T-cell (primary cell): ENCODE data around the gene LIMK1. TPM values are rescaled to one million over a fixed set of nuclear protein-coding genes. Genes with fewer than 3 reads are reported as not detected.

ENCODE experiments used
- ATAC-seq, 4 experiments: fragments of 200-7000 bp in 3 of 4; fragments of 150-1000 bp in 1 of 4; cut with Tn5 transposase; replicated peaks in 1 of 4; 1 replicate in 3 of 4; 2 replicates in 1 of 4; pipeline ENCODE4 v1.10.0; 2021; ENCODE audit warnings: moderate library complexity in 3 of 4, mild to moderate bottlenecking in 2 of 4, moderate number of reproducible peaks in 1 of 4
- CTCF ChIA-PET, 2 donors: fragments of 300-600 bp; sonication (Branson Sonifier 250); formaldehyde crosslinking; loops; one replicate each; lab custom pipeline; 2022; ENCODE audit warnings: antibody characterized with exemption in 2 of 2; lab: Charles Lee
- POLR2A ChIA-PET, 2 donors: fragments of 300-600 bp; sonication (Branson Sonifier 250); formaldehyde crosslinking; loops; one replicate each; lab custom pipeline; 2022; ENCODE audit warnings: antibody characterized with exemption in 2 of 2; lab: Charles Lee
- DNase-seq, 35 experiments: peaks; one replicate each; pipeline versions ENCODE4 v3.0.0 to v3.0.0-alpha.2; 2013 to 2023
- H3K27ac ChIP-seq: one replicate; pipeline ENCODE4 v1.5.1; 2013; ENCODE audit warnings: low read length
- H3K27me3 ChIP-seq, 2 experiments: replicated peaks in 1 of 2; 1 replicate in 1 of 2; 2 replicates in 1 of 2; pipeline versions ENCODE4 v1.6.1 to v1.7.0; 2013; ENCODE audit warnings: low read length in 1 of 2, mixed read lengths in 1 of 2; ENCODE audit not compliant: control insufficient read depth in 2 of 2, insufficient read depth in 2 of 2; ENCODE audit errors: extremely low read depth in 1 of 2
- H3K36me3 ChIP-seq, 2 donors: 1 replicate in 1 of 2; 2 replicates in 1 of 2; pipeline versions ENCODE4 v1.6.1 to v1.7.0; 2013; ENCODE audit warnings: low read length in 1 of 2; ENCODE audit not compliant: control insufficient read depth in 2 of 2, insufficient read depth in 1 of 2; ENCODE audit errors: extremely low read depth in 1 of 2
- H3K4me1 ChIP-seq, 2 experiments: 1 replicate in 1 of 2; 2 replicates in 1 of 2; pipeline versions ENCODE4 v1.6.1 to v1.7.0; 2013; ENCODE audit warnings: low read length in 2 of 2, mixed read lengths in 1 of 2; ENCODE audit not compliant: insufficient read depth in 2 of 2, control insufficient read depth in 1 of 2; ENCODE audit errors: extremely low read depth in 1 of 2
- H3K4me3 ChIP-seq, 2 donors: 1 replicate in 1 of 2; 2 replicates in 1 of 2; pipeline versions ENCODE4 v1.5.1 to v1.7.0; 2013; ENCODE audit warnings: mild to moderate bottlenecking in 2 of 2, low read length in 1 of 2, moderate library complexity in 1 of 2; ENCODE audit not compliant: control insufficient read depth in 1 of 2; ENCODE audit errors: extremely low read depth in 1 of 2
- H3K9me3 ChIP-seq: 2 replicates; pipeline ENCODE4 v1.7.0; 2013
- H3K27ac Mint-ChIP-seq, 2 donors: one replicate each; pipeline ENCODE4 v1.8.0; 2020 to 2021; ENCODE audit warnings: mild to moderate bottlenecking in 2 of 2, mixed read lengths in 2 of 2
- H3K27me3 Mint-ChIP-seq, 2 donors: one replicate each; pipeline ENCODE4 v1.8.0; 2021 to 2022; ENCODE audit warnings: mixed read lengths in 2 of 2
- H3K36me3 Mint-ChIP-seq: one replicate; pipeline ENCODE4 v1.8.0; 2021; ENCODE audit warnings: mixed read lengths
- H3K4me1 Mint-ChIP-seq, 3 donors: one replicate each; pipeline ENCODE4 v1.8.0; 2020 to 2022; ENCODE audit warnings: mixed read lengths in 3 of 3, mild to moderate bottlenecking in 1 of 3
- H3K4me3 Mint-ChIP-seq, 3 donors: one replicate each; pipeline ENCODE4 v1.8.0; 2020 to 2022; ENCODE audit warnings: mild to moderate bottlenecking in 3 of 3, mixed read lengths in 3 of 3, moderate library complexity in 3 of 3
- H3K9me3 Mint-ChIP-seq, 3 donors: one replicate each; pipeline ENCODE4 v1.8.0; 2020 to 2022; ENCODE audit warnings: mixed read lengths in 3 of 3
- WGBS: methylation state at CpG from one replicate; pipeline ENCODE4 v1.1.5; 2013; ENCODE audit warnings: missing lambda C conversion rate; ENCODE audit not compliant: insufficient coverage; 5-methylcytosine and 5-hydroxymethylcytosine counted together
- total RNA-seq, 35 experiments: library from RNA in 6 of 35; stranded (reverse) in 6 of 35; fragments of 120-200 nt in 1 of 35; gene quantifications; one replicate each; pipeline versions ENCODE4 v1.2.1 to v1.2.4 and lab custom pipeline; 2013 to 2026

The LIMK1 gene
- total RNA-seq, 5 donors from 2014 or later (not counting 1 experiment from before 2014, with no cell fraction given) = 13.5 to 24.9 (median 18.4) TPM

DNA sequence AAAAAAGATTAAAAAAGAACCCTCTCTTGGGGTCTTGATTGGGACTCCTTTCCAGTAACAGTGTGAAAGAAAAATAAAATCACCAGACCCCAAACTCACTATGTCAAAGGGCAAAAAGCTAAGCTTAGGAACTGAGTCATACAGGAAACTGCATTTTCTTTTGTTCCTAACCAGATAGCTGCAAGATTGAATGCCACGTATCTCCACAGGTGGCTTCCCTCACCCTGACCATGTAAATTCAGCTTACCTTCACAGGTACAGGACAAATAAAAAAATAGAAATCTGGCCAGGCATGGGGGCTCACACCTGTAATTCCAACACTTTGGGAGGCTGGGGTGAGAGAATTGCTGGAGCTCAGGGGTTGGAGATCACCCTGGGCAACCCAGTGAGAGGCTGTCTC is 58.1 kb downstream of the LIMK1 start:
- H3K9me3 Mint-ChIP-seq = peaks cover 0 to 8% (median 0%) of the 10 kb centered on the region in 3 donors
- ATAC-seq (peak in 3 of 4 experiments; percentile 55 to 65 (median 62)), DNase-seq (no peak)
- Histone ChIP-seq H3K36me3 (no peaks in the 10 kb centered on the region), H3K27me3 (peaks cover 0 to 15% of the 10 kb centered on the region in 2 experiments), H3K4me1 (no peaks in the 10 kb centered on the region), H3K27ac (no peak overlapping the region), H3K4me3 (no peak overlapping the region), H3K9me3 (no peaks in the 10 kb centered on the region)
- no peaks in the 10 kb centered on the region for H3K27me3 Mint-ChIP-seq
- peaks cover 0 to 7% (median 6%) of the 10 kb centered on the region in 3 donors for H3K4me1 Mint-ChIP-seq
- CTCF ChIA-PET = interaction anchor here (0.6 to 0.9 kb wide), 2 partner anchors 42 to 71 kb away, joined by 3 to 4 read pairs; no protein-coding TSS in a partner anchor
- no CpG with 5 or more reads among the region's 1 CpG for WGBS
- peaks cover 6% of the 10 kb centered on the region for H3K36me3 Mint-ChIP-seq
- no peak overlapping the region for H3K4me3 Mint-ChIP-seq
- no peak overlapping the region for H3K27ac Mint-ChIP-seq
- POLR2A ChIA-PET = interaction anchor here (0.6 to 0.7 kb wide), 2 partner anchors 40 to 505 kb away, joined by 6 to 9 read pairs; no protein-coding TSS in a partner anchor

DNA sequence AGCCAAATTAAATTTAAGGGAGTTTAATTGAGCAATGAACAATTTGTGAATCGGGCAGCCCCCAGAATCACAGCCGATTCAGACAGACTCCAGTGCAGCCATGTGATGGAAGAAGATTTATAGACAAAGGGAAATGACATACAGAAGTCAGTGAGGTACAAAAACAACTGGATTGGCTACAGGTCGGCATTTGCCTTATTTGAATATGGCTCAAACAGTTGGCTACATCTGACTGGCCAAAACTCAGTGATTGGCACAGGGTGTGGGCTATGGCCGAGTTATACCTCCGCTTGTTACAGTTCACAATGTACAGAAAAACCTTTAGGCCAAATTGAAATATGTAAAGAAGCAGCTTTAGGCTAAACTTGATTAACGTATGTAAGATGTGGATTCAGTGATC is 59.8 kb downstream of the LIMK1 start:
- WGBS = 61% methylated on average over 5 of the region's 6 CpGs
- Mint-ChIP-seq H3K36me3 (peaks cover 6% of the 10 kb centered on the region), H3K27me3 (no peaks in the 10 kb centered on the region), H3K27ac (no peak overlapping the region), H3K9me3 (peaks cover 0 to 8% (median 0%) of the 10 kb centered on the region in 3 donors), H3K4me1 (peaks cover 0 to 5% (median 4%) of the 10 kb centered on the region in 3 donors), H3K4me3 (no peak overlapping the region)
- no peak overlapping the region for H3K27ac ChIP-seq
- H3K36me3 ChIP-seq = no peaks in the 10 kb centered on the region
- H3K9me3 ChIP-seq = no peaks in the 10 kb centered on the region
- ATAC-seq (no peak), DNase-seq (no peak)
- no peak overlapping the region for H3K4me3 ChIP-seq
- H3K4me1 ChIP-seq = no peaks in the 10 kb centered on the region
- peaks cover 0 to 19% of the 10 kb centered on the region in 2 experiments for H3K27me3 ChIP-seq
- ChIA-PET POLR2A (no interaction called here), CTCF (no interaction called here)

DNA sequence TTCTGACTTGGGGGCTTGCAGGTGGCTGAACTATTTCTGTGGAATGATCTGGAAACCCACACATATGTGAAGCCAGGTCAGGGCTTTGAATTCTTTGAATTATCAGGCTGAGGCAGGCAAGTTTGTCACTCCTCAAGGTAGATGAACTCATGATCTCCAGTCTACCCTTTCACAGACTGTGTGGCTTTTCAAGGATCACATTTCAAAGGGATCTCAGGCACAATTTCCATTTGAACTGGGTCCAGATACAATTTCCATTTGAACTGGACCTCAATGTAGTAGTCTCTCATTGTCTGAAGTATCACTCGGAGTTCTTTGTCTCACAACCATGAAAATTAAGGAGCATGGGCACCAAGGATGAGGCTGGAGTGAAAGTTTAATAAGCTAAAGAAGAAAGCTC is 64.9 kb downstream of the LIMK1 start:
- CTCF ChIA-PET = interaction anchor here (0.7 kb wide), 2 partner anchors 19 to 84 kb away, joined by 4 read pairs; no protein-coding TSS in a partner anchor
- ATAC-seq (no peak), DNase-seq (no peak)
- no peaks in the 10 kb centered on the region for H3K36me3 ChIP-seq
- H3K36me3 Mint-ChIP-seq = peaks cover 6% of the 10 kb centered on the region
- POLR2A ChIA-PET = no interaction called here
- peaks cover 0 to 3% of the 10 kb centered on the region in 2 donors for H3K27me3 Mint-ChIP-seq
- no peak overlapping the region for H3K27ac Mint-ChIP-seq
- WGBS = 83% methylated on average over 1 of the region's 1 CpG
- H3K4me3 ChIP-seq = no peak overlapping the region
- H3K9me3 ChIP-seq = no peaks in the 10 kb centered on the region
- H3K4me1 Mint-ChIP-seq = no peaks in the 10 kb centered on the region
- H3K27me3 ChIP-seq = peaks cover 0 to 12% of the 10 kb centered on the region in 2 experiments
- H3K9me3 Mint-ChIP-seq = peaks cover 0 to 8% (median 0%) of the 10 kb centered on the region in 3 donors
- H3K4me3 Mint-ChIP-seq = no peak overlapping the region
- H3K4me1 ChIP-seq = no peaks in the 10 kb centered on the region
- no peak overlapping the region for H3K27ac ChIP-seq

DNA sequence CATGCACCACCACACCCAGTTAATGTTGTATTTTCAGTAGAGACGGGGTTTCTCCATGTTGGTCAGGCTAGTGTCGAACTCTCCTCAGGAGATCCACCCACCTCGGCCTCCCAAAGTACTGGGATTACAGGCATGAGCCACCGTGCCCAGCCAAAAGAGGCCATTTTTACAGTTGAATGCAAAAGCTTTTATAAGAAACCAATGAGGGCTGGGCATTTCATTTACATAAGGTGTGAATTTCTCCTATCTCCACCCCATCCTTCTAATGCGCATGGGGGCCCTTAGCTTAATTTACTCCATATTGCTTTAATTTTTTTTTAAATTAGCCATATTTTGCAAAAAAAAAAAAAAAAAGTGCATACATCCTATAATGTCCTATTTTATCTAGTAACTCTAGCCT is 65.5 kb downstream of the LIMK1 start:
- POLR2A ChIA-PET = no interaction called here
- Mint-ChIP-seq H3K27me3 (peaks cover 0 to 3% of the 10 kb centered on the region in 2 donors), H3K9me3 (peaks cover 0 to 8% (median 0%) of the 10 kb centered on the region in 3 donors), H3K27ac (no peak overlapping the region), H3K36me3 (peaks cover 6% of the 10 kb centered on the region), H3K4me1 (no peaks in the 10 kb centered on the region), H3K4me3 (no peak overlapping the region)
- Histone ChIP-seq H3K27ac (no peak overlapping the region), H3K4me3 (no peak overlapping the region), H3K4me1 (no peaks in the 10 kb centered on the region), H3K36me3 (no peaks in the 10 kb centered on the region), H3K27me3 (peaks cover 0 to 12% of the 10 kb centered on the region in 2 experiments), H3K9me3 (no peaks in the 10 kb centered on the region)
- DNase-seq = no peak
- CTCF ChIA-PET = interaction anchor here (0.7 kb wide), 2 partner anchors 18 to 85 kb away, joined by 4 read pairs; no protein-coding TSS in a partner anchor
- ATAC-seq = no peak
- no CpG with 5 or more reads among the region's 5 CpGs for WGBS

DNA sequence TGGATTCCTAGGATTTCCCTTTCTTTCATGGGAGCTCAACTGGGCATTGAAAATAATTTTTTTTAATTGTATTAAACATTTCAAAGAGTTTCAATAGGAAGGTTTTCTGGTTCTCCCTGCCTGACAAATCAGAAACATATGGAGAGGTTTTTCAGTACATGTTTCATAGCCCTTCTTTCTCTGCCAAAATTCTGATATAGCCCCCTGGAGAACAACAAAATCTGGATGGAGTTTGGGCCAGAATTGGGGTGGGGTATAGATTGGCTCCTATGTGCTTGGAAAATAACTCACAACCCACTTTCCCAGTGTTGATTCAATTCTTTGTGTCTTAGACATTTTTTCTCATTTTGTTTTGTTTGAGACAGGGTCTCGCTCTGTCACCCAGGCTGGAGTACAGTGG is 66.0 kb downstream of the LIMK1 start:
- ChIA-PET CTCF (no interaction called here), POLR2A (no interaction called here)
- Mint-ChIP-seq H3K4me3 (no peak overlapping the region), H3K27ac (no peak overlapping the region), H3K27me3 (peaks cover 0 to 3% of the 10 kb centered on the region in 2 donors), H3K36me3 (peaks cover 6% of the 10 kb centered on the region), H3K9me3 (peaks cover 0 to 8% (median 0%) of the 10 kb centered on the region in 3 donors), H3K4me1 (no peaks in the 10 kb centered on the region)
- ATAC-seq (no peak), DNase-seq (no peak)
- Histone ChIP-seq H3K9me3 (no peaks in the 10 kb centered on the region), H3K27me3 (peaks cover 0 to 8% of the 10 kb centered on the region in 2 experiments), H3K4me3 (no peak overlapping the region), H3K36me3 (no peaks in the 10 kb centered on the region), H3K4me1 (no peaks in the 10 kb centered on the region), H3K27ac (no peak overlapping the region)
- WGBS = 83% methylated on average over 1 of the region's 1 CpG

DNA sequence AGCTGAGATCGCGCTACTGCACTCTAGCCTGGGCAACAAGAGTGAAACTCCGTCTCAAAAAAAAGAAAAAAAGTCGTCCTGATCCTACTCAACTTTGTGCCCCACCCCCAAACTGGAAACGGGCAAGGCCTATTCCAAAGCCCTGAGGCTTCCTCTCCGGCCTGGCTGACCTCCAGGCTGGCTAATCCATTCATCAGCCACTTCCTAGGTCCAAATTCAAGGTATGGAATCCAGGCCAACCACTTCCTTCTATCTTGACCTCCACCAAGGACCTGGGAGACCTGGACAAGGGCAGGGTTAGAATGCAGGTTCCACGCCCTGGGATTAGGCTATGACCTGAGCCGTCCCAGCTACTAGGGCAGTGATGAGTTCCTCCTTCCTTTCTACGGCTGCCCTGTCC is 70.1 kb downstream of the LIMK1 start:
- peaks cover 0 to 3% of the 10 kb centered on the region in 2 donors for H3K27me3 Mint-ChIP-seq
- no peaks in the 10 kb centered on the region for H3K9me3 Mint-ChIP-seq
- WGBS = 86% methylated on average over 5 of the region's 9 CpGs
- H3K4me1 Mint-ChIP-seq = no peaks in the 10 kb centered on the region
- H3K36me3 ChIP-seq = no peaks in the 10 kb centered on the region
- no peak for DNase-seq
- ChIA-PET CTCF (no interaction called here), POLR2A (no interaction called here)
- no peak overlapping the region for H3K4me3 ChIP-seq
- no peaks in the 10 kb centered on the region for H3K27me3 ChIP-seq
- H3K36me3 Mint-ChIP-seq = no peaks in the 10 kb centered on the region
- no peaks in the 10 kb centered on the region for H3K9me3 ChIP-seq
- H3K4me3 Mint-ChIP-seq = no peak overlapping the region
- no peak overlapping the region for H3K27ac Mint-ChIP-seq
- ATAC-seq = no peak
- no peak overlapping the region for H3K27ac ChIP-seq
- H3K4me1 ChIP-seq = no peaks in the 10 kb centered on the region
